Activated CD4-positive, alpha-beta T cell treated with anti-CD3 and anti-CD28 coated beads, Interleukin-2, amount 10 ng/mL, durations not matched to agents 24 days and 14 days (primary cell): ENCODE data around the gene ADRA2C. TPM values are rescaled to one million over a fixed set of nuclear protein-coding genes. Genes with fewer than 3 reads are reported as not detected.
A peak's percentile ranks its signal among the peaks of the same experiment; 100 is the strongest.

Source experiments
- DNase-seq: peaks from one replicate; pipeline ENCODE4 v3.0.0; 2022
- H3K27ac Mint-ChIP-seq: one replicate; pipeline ENCODE4 v1.8.0; 2022; ENCODE audit warnings: mild to moderate bottlenecking, mixed read lengths
- H3K27me3 Mint-ChIP-seq: one replicate; pipeline ENCODE4 v1.8.0; 2022; ENCODE audit warnings: mixed read lengths
- H3K36me3 Mint-ChIP-seq: one replicate; pipeline ENCODE4 v1.8.0; 2022; ENCODE audit warnings: low read depth, mild to moderate bottlenecking, mixed read lengths
- H3K4me1 Mint-ChIP-seq: one replicate; pipeline ENCODE4 v1.8.0; 2021; ENCODE audit warnings: mixed read lengths
- H3K4me3 Mint-ChIP-seq: one replicate; pipeline ENCODE4 v1.8.0; 2022; ENCODE audit warnings: mild to moderate bottlenecking, moderate library complexity, mixed read lengths
- H3K9me3 Mint-ChIP-seq: one replicate; pipeline ENCODE4 v1.8.0; 2021; ENCODE audit warnings: mixed read lengths
- intact Hi-C: fragments of 100-400 bp; cut with micrococcal nuclease; formaldehyde crosslinking; loops from one replicate; pipeline ENCODE4 v1.15.1; 2023
- total RNA-seq: library from RNA; stranded (reverse); gene quantifications from 2 replicates; pipeline ENCODE4 v1.2.3, GENCODE V29; 2022

The ADRA2C gene
- total RNA-seq, 1 donor from 2014 or later = not detected

GRCh38 chr4:3760841-3761240 lies 5.3 kb upstream of the ADRA2C start:
- DNase-seq = no peak
- Mint-ChIP-seq H3K27me3 (peaks cover 3% of the 10 kb centered on the region), H3K9me3 (no peaks in the 10 kb centered on the region), H3K4me1 (no peaks in the 10 kb centered on the region), H3K27ac (no peak overlapping the region), H3K36me3 (no peaks in the 10 kb centered on the region), H3K4me3 (no peak overlapping the region)
- intact Hi-C loops = no loop called here

- peaks cover 9% of the 10 kb centered on the region for H3K27me3 Mint-ChIP-seq
- intact Hi-C loops = no loop called here
- no peaks in the 10 kb centered on the region for H3K4me1 Mint-ChIP-seq
- no peak overlapping the region for H3K4me3 Mint-ChIP-seq
- H3K9me3 Mint-ChIP-seq = no peaks in the 10 kb centered on the region
- no peaks in the 10 kb centered on the region for H3K36me3 Mint-ChIP-seq
- DNase-seq = no peak
- H3K27ac Mint-ChIP-seq = no peak overlapping the region
Observed at GRCh38 chr4:3762264-3762663, 3.9 kb upstream of the ADRA2C start.

GRCh38 chr4:3762753-3763549 lies 3.2 kb upstream of the ADRA2C start:
- H3K4me1 Mint-ChIP-seq = peaks cover 2% of the 10 kb centered on the region
- peaks cover 12% of the 10 kb centered on the region for H3K27me3 Mint-ChIP-seq
- H3K36me3 Mint-ChIP-seq = no peaks in the 10 kb centered on the region
- no peak overlapping the region for H3K27ac Mint-ChIP-seq
- H3K4me3 Mint-ChIP-seq = no peak overlapping the region
- intact Hi-C loops = no loop called here
- no peaks in the 10 kb centered on the region for H3K9me3 Mint-ChIP-seq
- DNase-seq = no peak

- intact Hi-C loops = no loop called here
Observed at GRCh38 chr4:3765271-3766035, 732 bp upstream of the ADRA2C start.

GRCh38 chr4:3766785-3767569 lies 792 bp downstream of the ADRA2C start:
- Mint-ChIP-seq H3K27ac (no peak overlapping the region), H3K36me3 (no peaks in the 10 kb centered on the region)

More at GRCh38 chr4:3765271-3766035, 732 bp upstream of the ADRA2C start:
- H3K4me3 Mint-ChIP-seq = no peak overlapping the region
- peaks cover 16% of the 10 kb centered on the region for H3K27me3 Mint-ChIP-seq
- no peak overlapping the region for H3K27ac Mint-ChIP-seq
- no peaks in the 10 kb centered on the region for H3K9me3 Mint-ChIP-seq
- H3K36me3 Mint-ChIP-seq = no peaks in the 10 kb centered on the region
- peaks cover 2% of the 10 kb centered on the region for H3K4me1 Mint-ChIP-seq
- no peak for DNase-seq

GRCh38 chr4:3767570-3768288 lies 1.5 kb downstream of the ADRA2C start:
- intact Hi-C loops = no loop called here
- Mint-ChIP-seq H3K4me1 (peaks cover 2% of the 10 kb centered on the region), H3K9me3 (no peaks in the 10 kb centered on the region), H3K27me3 (peaks cover 16% of the 10 kb centered on the region), H3K27ac (peak overlapping the region; percentile 51), H3K36me3 (no peaks in the 10 kb centered on the region), H3K4me3 (peak overlapping the region; percentile 41)
- DNase-seq = peak; percentile 58

More at GRCh38 chr4:3766785-3767569, 792 bp downstream of the ADRA2C start:
- intact Hi-C loops = no loop called here
- Mint-ChIP-seq H3K9me3 (no peaks in the 10 kb centered on the region), H3K27me3 (peaks cover 16% of the 10 kb centered on the region), H3K4me1 (peaks cover 2% of the 10 kb centered on the region), H3K4me3 (peak overlapping the region; percentile 58)
- DNase-seq = no peak

- H3K36me3 Mint-ChIP-seq = no peaks in the 10 kb centered on the region
- no peak overlapping the region for H3K27ac Mint-ChIP-seq
- no peaks in the 10 kb centered on the region for H3K9me3 Mint-ChIP-seq
- peaks cover 2% of the 10 kb centered on the region for H3K4me1 Mint-ChIP-seq
- intact Hi-C loops = no loop called here
- no peak for DNase-seq
- H3K27me3 Mint-ChIP-seq = peaks cover 14% of the 10 kb centered on the region
- H3K4me3 Mint-ChIP-seq = no peak overlapping the region
Observed at GRCh38 chr4:3768842-3769641, 2.9 kb downstream of the ADRA2C start.

GRCh38 chr4:3769642-3770184 lies 3.5 kb downstream of the ADRA2C start:
- Mint-ChIP-seq H3K9me3 (no peaks in the 10 kb centered on the region), H3K4me1 (peaks cover 2% of the 10 kb centered on the region)
- intact Hi-C loops = no loop called here

GRCh38 chr4:3770323-3771163 lies 4.4 kb downstream of the ADRA2C start:
- Mint-ChIP-seq H3K9me3 (no peaks in the 10 kb centered on the region), H3K36me3 (no peaks in the 10 kb centered on the region), H3K27me3 (peaks cover 13% of the 10 kb centered on the region), H3K4me1 (peaks cover 2% of the 10 kb centered on the region), H3K4me3 (no peak overlapping the region), H3K27ac (no peak overlapping the region)
- intact Hi-C loops = no loop called here
- no peak for DNase-seq

More at GRCh38 chr4:3769642-3770184, 3.5 kb downstream of the ADRA2C start:
- H3K27me3 Mint-ChIP-seq = peaks cover 13% of the 10 kb centered on the region
- DNase-seq = no peak
- H3K27ac Mint-ChIP-seq = no peak overlapping the region
- H3K36me3 Mint-ChIP-seq = no peaks in the 10 kb centered on the region
- H3K4me3 Mint-ChIP-seq = no peak overlapping the region

- no peak overlapping the region for H3K4me3 Mint-ChIP-seq
- no peaks in the 10 kb centered on the region for H3K9me3 Mint-ChIP-seq
- peaks cover 2% of the 10 kb centered on the region for H3K4me1 Mint-ChIP-seq
- H3K27ac Mint-ChIP-seq = no peak overlapping the region
- H3K36me3 Mint-ChIP-seq = no peaks in the 10 kb centered on the region
- no peak for DNase-seq
- intact Hi-C loops = no loop called here
- peaks cover 13% of the 10 kb centered on the region for H3K27me3 Mint-ChIP-seq
Observed at GRCh38 chr4:3771164-3771809, 5.1 kb downstream of the ADRA2C start.

- Mint-ChIP-seq H3K27ac (no peak overlapping the region), H3K4me1 (peaks cover 2% of the 10 kb centered on the region), H3K27me3 (peaks cover 8% of the 10 kb centered on the region), H3K36me3 (no peaks in the 10 kb centered on the region), H3K4me3 (no peak overlapping the region), H3K9me3 (no peaks in the 10 kb centered on the region)
- no peak for DNase-seq
- intact Hi-C loops = no loop called here
Observed at GRCh38 chr4:3771939-3772495, 5.8 kb downstream of the ADRA2C start.
